Liver (tissue), 9 donors: ENCODE data around the gene METTL5. TPM values are rescaled to one million over a fixed set of nuclear protein-coding genes. Genes with fewer than 3 reads are reported as not detected.

Experiments used
- DNase-seq: peaks from one replicate; pipeline ENCODE4 v3.0.0-alpha.2; 2017; ENCODE audit warnings: low spot score
- H3K27ac ChIP-seq, 2 donors: one replicate each; pipeline ENCODE4 v1.7.0; 2013; ENCODE audit warnings: inconsistent platforms in 2 of 2, low read length in 2 of 2, control low read depth in 1 of 2, low read depth in 1 of 2, mild to moderate bottlenecking in 1 of 2
- H3K27me3 ChIP-seq, 4 donors: one replicate each; pipeline versions ENCODE4 v1.6.1 to v1.7.0; 2013; ENCODE audit warnings: low read length in 3 of 4, inconsistent platforms in 1 of 4, mild to moderate bottlenecking in 1 of 4, moderate library complexity in 1 of 4; ENCODE audit not compliant: control insufficient read depth in 4 of 4, insufficient read depth in 4 of 4
- H3K36me3 ChIP-seq, 4 donors: one replicate each; pipeline versions ENCODE4 v1.6.1 to v1.7.0; 2013; ENCODE audit warnings: low read length in 3 of 4, mild to moderate bottlenecking in 3 of 4, low read depth in 1 of 4, moderate library complexity in 1 of 4; ENCODE audit not compliant: control insufficient read depth in 4 of 4, insufficient read depth in 3 of 4
- H3K4me1 ChIP-seq, 4 donors: one replicate each; pipeline versions ENCODE4 v1.6.1 to v1.7.0; 2013; ENCODE audit warnings: low read length in 3 of 4, mild to moderate bottlenecking in 3 of 4, moderate library complexity in 1 of 4; ENCODE audit not compliant: control insufficient read depth in 4 of 4, insufficient read depth in 4 of 4
- H3K4me3 ChIP-seq, 3 donors: one replicate each; pipeline versions ENCODE4 v1.6.1 to v1.7.0; 2013; ENCODE audit warnings: low read length in 3 of 3, control low read depth in 1 of 3, low read depth in 1 of 3, mild to moderate bottlenecking in 1 of 3
- H3K9ac ChIP-seq, 2 donors: one replicate each; pipeline ENCODE4 v1.7.0; 2013; ENCODE audit warnings: low read length in 2 of 2, mild to moderate bottlenecking in 2 of 2, moderate library complexity in 2 of 2, control low read depth in 1 of 2, low read depth in 1 of 2
- H3K9me3 ChIP-seq, 4 donors: one replicate each; pipeline versions ENCODE4 v1.6.1 to v1.7.0; 2013; ENCODE audit warnings: low read length in 3 of 4; ENCODE audit not compliant: control insufficient read depth in 4 of 4
- ATF3 ChIP-seq: IDR thresholded peaks from 2 replicates; pipeline ENCODE4 v1.6.1; 2016; ENCODE audit warnings: antibody characterized with exemption
- EGR1 ChIP-seq, 2 donors: IDR thresholded peaks; 2 replicates each; pipeline ENCODE4 v1.6.1; 2016 to 2018; ENCODE audit warnings: antibody characterized with exemption in 2 of 2, low read depth in 2 of 2
- GABPA ChIP-seq, 2 donors: IDR thresholded peaks in 1 of 2; conservative IDR thresholded peaks in 1 of 2; 2 replicates each; pipeline ENCODE4 v1.6.1; 2016; ENCODE audit warnings: antibody characterized with exemption in 2 of 2, mild to moderate bottlenecking in 1 of 2, moderate library complexity in 1 of 2
- HNF4A ChIP-seq, 2 donors: conservative IDR thresholded peaks; 2 replicates each; pipeline ENCODE4 v1.6.1; 2016; ENCODE audit warnings: antibody characterized with exemption in 2 of 2, mild to moderate bottlenecking in 2 of 2
- HNF4G ChIP-seq: IDR thresholded peaks from 2 replicates; pipeline ENCODE4 v1.6.1; 2016; ENCODE audit warnings: antibody characterized with exemption
- JUND ChIP-seq, 2 donors: IDR thresholded peaks; 2 replicates each; pipeline ENCODE4 v1.6.1; 2016; ENCODE audit warnings: antibody characterized with exemption in 2 of 2
- NR2F2 ChIP-seq: IDR thresholded peaks from 2 replicates; pipeline ENCODE4 v1.6.1; 2016; ENCODE audit warnings: antibody characterized with exemption
- RAD21 ChIP-seq, 2 donors: IDR thresholded peaks; 2 replicates each; pipeline ENCODE4 v1.6.1; 2016; ENCODE audit warnings: antibody characterized with exemption in 2 of 2, mild to moderate bottlenecking in 2 of 2
- REST ChIP-seq: IDR thresholded peaks from 2 replicates; pipeline ENCODE4 v1.6.1; 2016; ENCODE audit warnings: antibody characterized with exemption, mild to moderate bottlenecking
- RXRA ChIP-seq, 2 donors: IDR thresholded peaks; 2 replicates each; pipeline ENCODE4 v1.6.1; 2017 to 2018; ENCODE audit warnings: antibody characterized with exemption in 2 of 2, mild to moderate bottlenecking in 1 of 2
- SP1 ChIP-seq: IDR thresholded peaks from 2 replicates; pipeline ENCODE4 v1.6.1; 2018; ENCODE audit warnings: antibody characterized with exemption, mild to moderate bottlenecking
- YY1 ChIP-seq: IDR thresholded peaks from 2 replicates; pipeline ENCODE4 v1.6.1; 2016; ENCODE audit warnings: antibody characterized with exemption, mild to moderate bottlenecking
- WGBS: extraction: QIAGEN DNeasy Blood & Tissue Kit; methylation state at CpG from one replicate; pipeline ENCODE4 v1.1.7; 2013; 5-methylcytosine and 5-hydroxymethylcytosine counted together
- polyA plus RNA-seq, 2 donors: library from polyadenylated mRNA; stranded (reverse) in 1 of 2; unstranded in 1 of 2; fragments of 200-250 nt in 1 of 2; fragments of >200 nt in 1 of 2; fragmentation: Nextera tagmentation in 1 of 2; extraction: Ambion mirVana in 1 of 2; gene quantifications; one replicate each; pipeline versions ENCODE4 v1.2.1 to v1.2.3, GENCODE V29; 2013 to 2015
- total RNA-seq, 2 donors: library from RNA; depleted of rRNA; stranded (reverse); fragments of >200 nt; gene quantifications; one replicate each; pipeline ENCODE4 v1.2.3, GENCODE V29; 2014
- TF ChIP-seq, protein P1 (sequence below): IDR thresholded peaks from 2 replicates; pipeline ENCODE4 v1.6.1; 2016; ENCODE audit warnings: antibody characterized with exemption
- donor health status: healthy.
- donor health status: healthy.
- donor health status: healthy.
- donor health status: healthy.
- donor health status: healthy.

The METTL5 gene
- total and polyA plus RNA-seq, 4 donors = 15.4 to 35.6 (median 22.8) TPM

DNA sequence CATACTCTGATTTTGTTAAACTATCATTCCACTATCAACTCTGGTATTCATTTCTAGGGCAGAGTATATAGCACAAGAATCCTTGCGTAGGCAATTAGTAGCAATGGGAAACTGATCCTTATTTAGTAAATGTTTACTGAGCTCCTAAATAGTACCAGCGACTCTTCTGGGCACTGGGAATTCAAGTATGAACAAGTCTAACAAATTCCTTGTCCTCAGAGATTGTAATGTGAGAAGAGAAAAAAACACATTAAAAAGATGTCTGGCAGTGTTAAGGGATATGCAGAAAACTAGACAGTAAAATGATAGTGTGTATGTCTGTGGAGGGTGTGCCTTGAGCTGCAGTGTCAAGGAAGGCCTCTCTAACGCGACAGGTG is 721 bp downstream of the METTL5 start:
- WGBS = 28% methylated on average over 4 of the region's 4 CpGs
- peak overlapping the region; percentile 73 to 86 for H3K9ac ChIP-seq

DNA sequence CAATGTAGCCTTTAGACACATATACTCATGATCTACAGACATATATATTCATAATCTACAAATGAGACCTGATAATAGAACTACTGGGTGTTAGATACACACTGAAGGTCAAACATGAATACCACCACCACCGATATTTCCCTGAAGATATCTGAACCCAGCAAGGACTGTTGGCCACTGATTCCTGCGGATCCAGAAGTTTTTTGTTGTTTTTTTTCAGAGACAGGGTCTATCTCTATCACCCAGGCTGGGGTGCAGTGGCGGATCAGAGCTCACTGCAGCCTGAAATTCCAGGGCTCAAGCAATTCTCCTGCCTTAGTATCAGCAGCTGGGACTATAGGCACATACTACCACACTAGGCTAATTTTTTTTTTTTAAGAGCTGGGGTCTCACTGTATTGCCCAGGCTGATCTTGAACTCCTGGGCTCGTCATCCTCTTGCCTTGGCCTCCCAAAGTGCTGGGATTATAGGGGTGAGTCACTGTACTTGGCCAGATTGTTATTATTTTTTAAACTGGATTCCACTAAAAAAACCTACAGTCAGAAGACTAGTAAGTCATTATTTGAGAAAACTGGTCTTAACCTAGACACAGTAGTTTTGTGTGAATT is 1.8 kb downstream of the METTL5 start:
- no peak overlapping the region for H3K4me3 ChIP-seq
- H3K27me3 ChIP-seq = no peaks in the 10 kb centered on the region
- TF ChIP-seq REST (no peak), JUND (IDR thresholded peaks at IDR 0.05) (no peak), SP1 (no peak), ATF3 (no peak), NR2F2 (no peak), RAD21 (IDR thresholded peaks at IDR 0.05) (no peak), HNF4G (no peak), GABPA (IDR thresholded peaks at IDR 0.05 in 1 of 2, conservative IDR thresholded peaks at IDR 0.05 in 1 of 2) (no peak), RXRA (IDR thresholded peaks at IDR 0.05) (no peak)
- TF ChIP-seq, protein P1, sequence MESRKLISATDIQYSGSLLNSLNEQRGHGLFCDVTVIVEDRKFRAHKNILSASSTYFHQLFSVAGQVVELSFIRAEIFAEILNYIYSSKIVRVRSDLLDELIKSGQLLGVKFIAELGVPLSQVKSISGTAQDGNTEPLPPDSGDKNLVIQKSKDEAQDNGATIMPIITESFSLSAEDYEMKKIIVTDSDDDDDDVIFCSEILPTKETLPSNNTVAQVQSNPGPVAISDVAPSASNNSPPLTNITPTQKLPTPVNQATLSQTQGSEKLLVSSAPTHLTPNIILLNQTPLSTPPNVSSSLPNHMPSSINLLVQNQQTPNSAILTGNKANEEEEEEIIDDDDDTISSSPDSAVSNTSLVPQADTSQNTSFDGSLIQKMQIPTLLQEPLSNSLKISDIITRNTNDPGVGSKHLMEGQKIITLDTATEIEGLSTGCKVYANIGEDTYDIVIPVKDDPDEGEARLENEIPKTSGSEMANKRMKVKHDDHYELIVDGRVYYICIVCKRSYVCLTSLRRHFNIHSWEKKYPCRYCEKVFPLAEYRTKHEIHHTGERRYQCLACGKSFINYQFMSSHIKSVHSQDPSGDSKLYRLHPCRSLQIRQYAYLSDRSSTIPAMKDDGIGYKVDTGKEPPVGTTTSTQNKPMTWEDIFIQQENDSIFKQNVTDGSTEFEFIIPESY = no peak
- DNase-seq = no peak
- H3K9ac ChIP-seq = no peak overlapping the region
- peaks cover 0 to 7% (median 4%) of the 10 kb centered on the region in 4 donors for H3K36me3 ChIP-seq
- H3K9me3 ChIP-seq = no peaks in the 10 kb centered on the region
- H3K27ac ChIP-seq = no peak overlapping the region
- 94% methylated on average over 4 of the region's 4 CpGs for WGBS
- peaks cover 3 to 25% (median 17%) of the 10 kb centered on the region in 4 donors for H3K4me1 ChIP-seq

More for the DNA sequence above, 721 bp downstream of the METTL5 start:
- Histone ChIP-seq H3K4me1 (peaks cover 4 to 35% (median 24%) of the 10 kb centered on the region in 4 donors), H3K9me3 (no peaks in the 10 kb centered on the region), H3K4me3 (peak overlapping the region; percentile 82 to 85 (median 83)), H3K27me3 (no peaks in the 10 kb centered on the region), H3K27ac (no peak overlapping the region), H3K36me3 (peaks cover 0 to 3% (median 1%) of the 10 kb centered on the region in 4 donors)
- no peak for DNase-seq
- TF ChIP-seq YY1 (no peak), EGR1 (IDR thresholded peaks at IDR 0.05; ENCODE audit: low read depth in 2 of 2) (no peak), RAD21 (IDR thresholded peaks at IDR 0.05) (no peak), HNF4A (conservative IDR thresholded peaks at IDR 0.05) (no peak), REST (no peak)
- TF ChIP-seq, protein P1 = no peak
